Parathyroid adenoma (tissue), 2 donors: Measurements from ENCODE around the gene RASGEF1B.

Source experiments
- H2AFZ ChIP-seq: fragments of 300-600 bp; sonication (generic); one replicate; pipeline ENCODE4 v1.7.0; 2017; ENCODE audit warnings: antibody characterized with exemption, mild to moderate bottlenecking
- H3K27ac ChIP-seq: fragments of 300-600 bp; sonication (generic); one replicate; pipeline ENCODE4 v1.7.0; 2017
- H3K27me3 ChIP-seq: fragments of 300-600 bp; sonication (generic); one replicate; pipeline ENCODE4 v1.7.0; 2017; ENCODE audit warnings: low read length; ENCODE audit not compliant: control insufficient read depth, insufficient read depth
- H3K36me3 ChIP-seq: fragments of 300-600 bp; sonication (generic); one replicate; pipeline ENCODE4 v1.7.0; 2017; ENCODE audit warnings: low read length; ENCODE audit not compliant: control insufficient read depth, insufficient read depth
- H3K4me1 ChIP-seq: fragments of 300-600 bp; sonication (generic); one replicate; pipeline ENCODE4 v1.7.0; 2017; ENCODE audit warnings: control low read depth
- H3K4me2 ChIP-seq: fragments of 300-600 bp; sonication (generic); one replicate; pipeline ENCODE4 v1.7.0; 2017; ENCODE audit warnings: low read length
- H3K4me3 ChIP-seq: fragments of 300-600 bp; sonication (generic); one replicate; pipeline ENCODE4 v1.7.0; 2017; ENCODE audit warnings: low read depth, low read length
- H3K79me2 ChIP-seq: fragments of 300-600 bp; sonication (generic); one replicate; pipeline ENCODE4 v1.7.0; 2017; ENCODE audit warnings: control low read depth
- H3K9ac ChIP-seq: fragments of 300-600 bp; sonication (generic); one replicate; pipeline ENCODE4 v1.7.0; 2017; ENCODE audit warnings: mild to moderate bottlenecking
- H3K9me3 ChIP-seq: fragments of 300-600 bp; sonication (generic); one replicate; pipeline ENCODE4 v1.7.0; 2017; ENCODE audit warnings: low read length; ENCODE audit not compliant: control insufficient read depth
- TF ChIP-seq, protein P1 (sequence below): fragments of 300-600 bp; sonication (generic); IDR thresholded peaks from one replicate; pipeline ENCODE4 v1.7.0; 2017; ENCODE audit warnings: antibody characterized with exemption, mild to moderate bottlenecking
- donor health status: primary hyperparathyroidism.

The RASGEF1B gene

DNA sequence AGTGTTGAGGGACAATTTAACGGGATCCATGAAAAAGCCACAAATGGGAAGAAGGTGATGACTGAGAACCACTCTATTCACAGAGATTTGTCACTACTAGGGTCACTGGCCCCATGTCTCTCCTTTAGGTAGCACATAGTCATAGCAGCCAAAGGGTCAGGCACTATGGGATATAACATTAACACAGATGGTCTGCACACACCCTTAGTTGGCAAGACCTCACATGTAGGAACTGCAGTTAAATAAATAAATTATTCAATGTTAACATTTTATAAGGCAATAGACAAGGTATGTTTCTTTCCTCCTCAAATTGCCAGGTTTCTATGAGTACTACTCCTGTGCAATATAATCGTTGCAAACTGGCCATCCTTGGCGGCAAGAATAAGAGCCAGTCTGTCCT lies 10.9 kb downstream of the RASGEF1B start:
- Histone ChIP-seq H3K27me3 (no peaks in the 10 kb centered on the region), H2AFZ (no peak overlapping the region), H3K4me3 (no peak overlapping the region), H3K79me2 (peaks cover 2% of the 10 kb centered on the region), H3K27ac (no peak overlapping the region), H3K9ac (no peak overlapping the region), H3K36me3 (no peaks in the 10 kb centered on the region), H3K4me1 (no peaks in the 10 kb centered on the region), H3K9me3 (no peaks in the 10 kb centered on the region), H3K4me2 (no peak overlapping the region)
- TF ChIP-seq, protein P1, sequence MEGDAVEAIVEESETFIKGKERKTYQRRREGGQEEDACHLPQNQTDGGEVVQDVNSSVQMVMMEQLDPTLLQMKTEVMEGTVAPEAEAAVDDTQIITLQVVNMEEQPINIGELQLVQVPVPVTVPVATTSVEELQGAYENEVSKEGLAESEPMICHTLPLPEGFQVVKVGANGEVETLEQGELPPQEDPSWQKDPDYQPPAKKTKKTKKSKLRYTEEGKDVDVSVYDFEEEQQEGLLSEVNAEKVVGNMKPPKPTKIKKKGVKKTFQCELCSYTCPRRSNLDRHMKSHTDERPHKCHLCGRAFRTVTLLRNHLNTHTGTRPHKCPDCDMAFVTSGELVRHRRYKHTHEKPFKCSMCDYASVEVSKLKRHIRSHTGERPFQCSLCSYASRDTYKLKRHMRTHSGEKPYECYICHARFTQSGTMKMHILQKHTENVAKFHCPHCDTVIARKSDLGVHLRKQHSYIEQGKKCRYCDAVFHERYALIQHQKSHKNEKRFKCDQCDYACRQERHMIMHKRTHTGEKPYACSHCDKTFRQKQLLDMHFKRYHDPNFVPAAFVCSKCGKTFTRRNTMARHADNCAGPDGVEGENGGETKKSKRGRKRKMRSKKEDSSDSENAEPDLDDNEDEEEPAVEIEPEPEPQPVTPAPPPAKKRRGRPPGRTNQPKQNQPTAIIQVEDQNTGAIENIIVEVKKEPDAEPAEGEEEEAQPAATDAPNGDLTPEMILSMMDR = no peak

DNA sequence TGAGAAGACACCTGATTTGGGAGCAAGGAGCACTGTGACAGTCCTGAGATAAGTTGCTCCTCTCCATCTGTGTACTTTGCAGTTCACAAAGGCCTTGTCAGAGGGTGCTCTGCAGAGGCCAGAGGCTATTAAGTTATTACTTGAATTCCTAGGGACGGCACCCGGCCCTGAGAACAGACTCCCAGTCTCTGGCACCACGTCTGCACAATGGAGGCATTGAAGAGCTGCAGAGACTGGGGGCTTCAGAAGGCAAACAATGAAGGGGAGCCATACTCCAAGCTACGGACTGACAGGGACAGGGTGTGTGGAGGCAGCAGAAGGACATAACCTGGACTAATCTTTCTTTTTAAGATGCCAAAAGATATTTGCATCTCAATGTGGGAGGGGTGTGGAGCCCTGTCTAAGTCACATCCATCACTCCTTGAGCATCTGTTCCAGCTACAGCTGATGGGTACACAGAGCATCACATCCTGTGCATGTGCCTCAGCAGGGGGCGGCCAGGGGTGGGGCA lies 11.5 kb downstream of the RASGEF1B start:
- Histone ChIP-seq H2AFZ (no peak overlapping the region), H3K9ac (no peak overlapping the region), H3K36me3 (no peaks in the 10 kb centered on the region), H3K27me3 (no peaks in the 10 kb centered on the region), H3K79me2 (peaks cover 2% of the 10 kb centered on the region), H3K9me3 (no peaks in the 10 kb centered on the region), H3K27ac (no peak overlapping the region), H3K4me3 (no peak overlapping the region), H3K4me2 (no peak overlapping the region), H3K4me1 (no peaks in the 10 kb centered on the region)
- TF ChIP-seq, protein P1 = no peak

DNA sequence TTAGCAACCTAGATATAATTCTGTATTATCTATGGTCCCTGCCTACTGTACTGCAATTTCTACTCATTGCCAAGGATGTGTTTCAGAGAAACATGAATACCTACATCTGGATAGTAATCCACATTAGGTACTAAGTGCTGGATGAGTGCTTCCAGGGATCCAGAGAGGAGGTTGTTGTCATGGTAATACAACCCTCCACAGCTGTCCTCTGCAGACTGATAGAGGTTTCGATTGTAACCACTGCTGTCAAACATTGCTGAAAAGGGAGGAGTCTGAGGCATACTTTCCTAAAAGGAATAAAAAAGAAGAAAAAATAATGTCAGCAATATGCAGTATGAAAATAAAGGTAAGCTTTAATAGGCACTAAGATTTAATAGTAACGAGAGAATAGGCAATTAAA lies 12.5 kb downstream of the RASGEF1B start:
- no peak overlapping the region for H3K27ac ChIP-seq
- no peak overlapping the region for H2AFZ ChIP-seq
- H3K4me2 ChIP-seq = no peak overlapping the region
- no peaks in the 10 kb centered on the region for H3K27me3 ChIP-seq
- TF ChIP-seq, protein P1 = no peak
- no peaks in the 10 kb centered on the region for H3K4me1 ChIP-seq
- no peak overlapping the region for H3K4me3 ChIP-seq
- H3K9ac ChIP-seq = no peak overlapping the region
- no peaks in the 10 kb centered on the region for H3K36me3 ChIP-seq
- no peaks in the 10 kb centered on the region for H3K9me3 ChIP-seq
- H3K79me2 ChIP-seq = no peaks in the 10 kb centered on the region

DNA sequence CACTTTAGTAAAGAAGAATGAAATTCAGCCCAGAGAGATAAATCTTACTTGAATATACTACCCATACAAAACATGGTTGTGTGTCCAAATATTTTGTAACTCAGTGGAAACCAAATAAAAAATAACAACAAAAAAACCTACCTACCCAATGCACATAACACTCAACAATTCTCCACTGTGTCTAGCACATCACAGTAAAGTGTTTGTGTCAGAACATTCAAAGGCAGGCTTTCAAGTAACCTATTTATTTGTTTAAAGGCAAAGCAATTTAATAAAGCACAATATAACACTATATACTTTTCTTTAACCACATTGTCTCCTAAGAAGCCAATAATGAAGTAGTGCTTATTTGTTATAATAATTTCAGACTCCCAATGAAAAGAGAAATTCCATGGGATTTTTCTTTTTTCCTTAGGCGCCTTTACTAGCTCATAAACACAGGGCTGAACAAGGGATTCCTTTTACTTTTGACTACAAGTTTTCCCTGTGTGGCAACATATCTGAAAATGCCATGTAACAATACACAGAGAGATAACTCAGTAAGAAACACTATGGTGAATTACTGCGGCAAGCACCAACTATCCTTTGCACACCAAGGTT lies 13.7 kb downstream of the RASGEF1B start:
- Histone ChIP-seq H3K9me3 (no peaks in the 10 kb centered on the region), H3K27me3 (no peaks in the 10 kb centered on the region), H3K36me3 (no peaks in the 10 kb centered on the region), H3K4me3 (no peak overlapping the region), H3K4me1 (no peaks in the 10 kb centered on the region), H3K79me2 (no peaks in the 10 kb centered on the region), H3K27ac (no peak overlapping the region), H3K9ac (no peak overlapping the region), H2AFZ (no peak overlapping the region), H3K4me2 (no peak overlapping the region)
- TF ChIP-seq, protein P1 = no peak

DNA sequence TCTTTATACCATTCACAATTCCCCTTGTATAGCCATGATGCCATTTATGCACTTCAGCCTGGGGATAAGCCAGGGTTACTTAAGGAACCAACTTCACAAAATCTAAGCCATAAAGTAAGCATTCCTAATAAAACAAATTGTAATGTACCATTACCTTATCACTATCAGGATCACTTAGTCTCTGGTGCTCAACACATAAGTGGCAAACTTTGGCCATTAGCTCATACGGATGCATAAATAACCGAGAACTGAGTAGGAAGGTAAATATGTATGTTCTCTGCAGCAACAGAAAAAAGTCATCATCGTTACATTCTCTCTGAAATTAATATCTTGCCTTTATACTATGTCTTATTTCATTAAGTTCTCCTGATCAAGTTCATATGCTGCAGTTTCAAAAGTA lies 14.4 kb downstream of the RASGEF1B start:
- Histone ChIP-seq H3K27me3 (no peaks in the 10 kb centered on the region), H3K9me3 (no peaks in the 10 kb centered on the region), H3K36me3 (no peaks in the 10 kb centered on the region), H3K79me2 (no peaks in the 10 kb centered on the region), H3K27ac (no peak overlapping the region), H2AFZ (no peak overlapping the region), H3K9ac (no peak overlapping the region), H3K4me2 (no peak overlapping the region), H3K4me3 (no peak overlapping the region), H3K4me1 (no peaks in the 10 kb centered on the region)
- TF ChIP-seq, protein P1 = no peak
